ENCODE measurements around the gene RAD21L1. TPM values are rescaled to one million over a fixed set of nuclear protein-coding genes. Genes with fewer than 3 reads are reported as not detected.

RAD21L1 gene
- total RNA-seq, 4 donors from 2014 or later, result 0.39 TPM; not detected in 3

- Histone ChIP-seq H3K4me3 (no peak overlapping the region), H3K27me3 (peaks cover 0 to 28% of the 10 kb centered on the region in 2 donors), H3K36me3 (peaks cover 0 to 21% (median 0%) of the 10 kb centered on the region in 3 donors), H3K4me1 (peaks cover 0 to 20% (median 6%) of the 10 kb centered on the region in 4 donors), H3K27ac (no peak overlapping the region), H3K9me3 (no peaks in the 10 kb centered on the region)
- no peak for DNase-seq (ENCODE audit: low spot score in 2 of 2)
- WGBS, 2 donors, result 37 to 41% methylated on average over 4 of the region's 4 CpGs
- no peak for TF ChIP-seq POLR2A (IDR thresholded peaks at IDR 0.05)
- TF ChIP-seq, protein P1, sequence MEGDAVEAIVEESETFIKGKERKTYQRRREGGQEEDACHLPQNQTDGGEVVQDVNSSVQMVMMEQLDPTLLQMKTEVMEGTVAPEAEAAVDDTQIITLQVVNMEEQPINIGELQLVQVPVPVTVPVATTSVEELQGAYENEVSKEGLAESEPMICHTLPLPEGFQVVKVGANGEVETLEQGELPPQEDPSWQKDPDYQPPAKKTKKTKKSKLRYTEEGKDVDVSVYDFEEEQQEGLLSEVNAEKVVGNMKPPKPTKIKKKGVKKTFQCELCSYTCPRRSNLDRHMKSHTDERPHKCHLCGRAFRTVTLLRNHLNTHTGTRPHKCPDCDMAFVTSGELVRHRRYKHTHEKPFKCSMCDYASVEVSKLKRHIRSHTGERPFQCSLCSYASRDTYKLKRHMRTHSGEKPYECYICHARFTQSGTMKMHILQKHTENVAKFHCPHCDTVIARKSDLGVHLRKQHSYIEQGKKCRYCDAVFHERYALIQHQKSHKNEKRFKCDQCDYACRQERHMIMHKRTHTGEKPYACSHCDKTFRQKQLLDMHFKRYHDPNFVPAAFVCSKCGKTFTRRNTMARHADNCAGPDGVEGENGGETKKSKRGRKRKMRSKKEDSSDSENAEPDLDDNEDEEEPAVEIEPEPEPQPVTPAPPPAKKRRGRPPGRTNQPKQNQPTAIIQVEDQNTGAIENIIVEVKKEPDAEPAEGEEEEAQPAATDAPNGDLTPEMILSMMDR (IDR thresholded peaks at IDR 0.05), result no peak
- TF ChIP-seq EP300 (IDR thresholded peaks at IDR 0.05), result no peak
Observed at GRCh38 chr20:1182106-1182505, 43.7 kb upstream of the RAD21L1 start.

DNA sequence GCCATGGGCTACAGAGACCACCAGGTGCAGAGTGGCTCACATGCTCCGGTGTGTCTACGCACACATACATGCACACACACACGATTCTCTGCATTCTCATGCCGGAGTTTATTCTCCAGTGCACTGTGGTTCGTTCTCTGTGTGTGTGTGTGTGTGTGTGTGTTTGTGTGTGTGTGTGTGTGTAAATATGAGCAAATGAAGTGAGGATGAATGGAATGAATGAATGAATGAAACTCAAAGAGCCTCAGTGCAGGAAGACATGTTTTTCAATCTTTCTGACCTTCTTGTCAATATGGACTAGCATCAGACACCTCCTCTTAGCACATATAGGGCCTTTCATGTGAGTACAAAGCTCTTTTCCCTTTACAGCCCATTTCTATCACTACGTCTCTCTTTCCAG lies 42.7 kb upstream of the RAD21L1 start:
- no peak for TF ChIP-seq POLR2A (IDR thresholded peaks at IDR 0.05)
- no peak for TF ChIP-seq EP300 (IDR thresholded peaks at IDR 0.05)
- TF ChIP-seq, protein P1 (IDR thresholded peaks at IDR 0.05), result no peak
- WGBS, 2 donors, result 61 to 63% methylated on average over 6 of the region's 6 CpGs
- Histone ChIP-seq H3K36me3 (peaks cover 0 to 13% (median 0%) of the 10 kb centered on the region in 3 donors), H3K27ac (no peak overlapping the region), H3K27me3 (peaks cover 0 to 33% of the 10 kb centered on the region in 2 donors), H3K4me1 (peaks cover 0 to 20% (median 6%) of the 10 kb centered on the region in 4 donors), H3K4me3 (no peak overlapping the region), H3K9me3 (no peaks in the 10 kb centered on the region)
- DNase-seq (ENCODE audit: low spot score in 2 of 2), result no peak

DNA sequence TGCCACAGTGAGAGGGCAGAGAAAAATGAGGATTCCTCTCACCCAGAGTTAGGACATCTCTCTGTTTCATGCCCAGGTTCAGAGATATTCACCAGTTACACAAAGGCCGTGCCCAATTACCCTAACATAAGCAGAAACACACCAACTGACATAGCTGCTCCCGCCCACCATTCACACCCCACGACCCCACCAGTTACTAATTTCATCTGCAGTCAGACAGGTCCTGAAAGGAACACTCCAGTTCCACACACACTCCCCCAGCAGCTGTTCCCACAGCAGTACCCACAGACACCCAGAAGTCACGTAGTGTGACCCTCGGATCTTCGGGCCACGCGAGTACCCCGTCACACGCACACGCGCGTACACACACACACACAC lies 41.6 kb upstream of the RAD21L1 start:
- DNase-seq (ENCODE audit: low spot score in 2 of 2), result no peak
- Histone ChIP-seq H3K9me3 (no peaks in the 10 kb centered on the region), H3K4me1 (peaks cover 0 to 20% (median 6%) of the 10 kb centered on the region in 4 donors), H3K27me3 (peaks cover 0 to 33% of the 10 kb centered on the region in 2 donors), H3K36me3 (peaks cover 0 to 13% (median 0%) of the 10 kb centered on the region in 3 donors), H3K27ac (no peak overlapping the region), H3K4me3 (peak overlapping the region in 2 of 4 donors; percentile 36 to 59)
- 30 to 37% methylated on average over 9 to 10 of the region's 13 CpGs for WGBS, 2 donors
- TF ChIP-seq, protein P1 (IDR thresholded peaks at IDR 0.05), result no peak
- no peak for TF ChIP-seq POLR2A (IDR thresholded peaks at IDR 0.05)
- TF ChIP-seq EP300 (IDR thresholded peaks at IDR 0.05), result no peak

DNA sequence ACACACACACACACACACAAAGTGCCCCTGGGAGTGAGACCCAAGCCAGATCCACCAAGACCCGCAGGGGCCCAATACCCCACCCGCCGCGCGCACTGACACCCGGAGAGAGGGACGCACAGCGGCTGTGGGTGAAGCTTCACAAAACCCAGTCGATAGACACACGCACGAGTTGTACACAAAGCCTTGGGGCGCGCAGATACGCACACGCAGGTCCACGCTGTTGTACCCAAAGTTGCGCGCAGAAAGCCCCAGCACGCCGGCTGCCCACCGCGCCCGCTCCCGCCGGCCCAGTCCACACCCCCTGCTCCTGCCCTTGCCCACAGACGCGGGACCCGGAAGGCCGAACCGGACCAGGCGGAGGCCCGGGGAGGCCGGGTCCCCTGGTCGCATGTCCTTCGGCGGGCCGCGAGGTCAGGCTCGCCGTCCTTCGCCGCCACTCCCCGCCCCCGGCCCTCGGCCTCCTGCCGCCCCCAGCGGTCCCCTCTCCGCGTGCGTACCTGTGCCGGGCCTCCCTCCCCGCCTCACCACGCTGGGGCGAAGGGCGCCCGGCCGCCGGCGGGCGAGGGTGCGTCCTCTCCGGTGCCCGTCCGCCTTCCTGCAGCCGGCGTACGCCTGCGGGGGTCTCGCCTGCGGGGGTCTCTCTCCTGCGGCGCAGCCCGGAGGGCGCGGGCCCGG lies 41.1 kb upstream of the RAD21L1 start, which contains the start of gene TMEM74B:
TMEM74B (minus strand) TSS at position 344 of the 678 bp plus-strand sequence. CDS start 1,180 bp downstream, outside the sequence.
- Histone ChIP-seq H3K9me3 (no peaks in the 10 kb centered on the region), H3K36me3 (peaks cover 0 to 13% (median 0%) of the 10 kb centered on the region in 3 donors), H3K4me1 (peaks cover 0 to 20% (median 6%) of the 10 kb centered on the region in 4 donors), H3K27ac (peak within 1 kb of the TSS in 2 of 4 donors; percentile 34 to 69), H3K27me3 (peaks cover 0 to 33% of the 10 kb centered on the region in 2 donors), H3K4me3 (peak within 1 kb of the TSS; percentile 26 to 59 (median 32))
- 3% methylated on average over 27 to 36 of the region's 76 CpGs for WGBS, 2 donors
- TF ChIP-seq EP300 (IDR thresholded peaks at IDR 0.05), result no peak
- TF ChIP-seq POLR2A (IDR thresholded peaks at IDR 0.05), result no peak
- TF ChIP-seq, protein P1 (IDR thresholded peaks at IDR 0.05), result no peak
- DNase-seq (ENCODE audit: low spot score in 2 of 2), result no peak

- Histone ChIP-seq H3K4me3 (peak overlapping the region; percentile 26 to 59 (median 32)), H3K27me3 (peaks cover 0 to 33% of the 10 kb centered on the region in 2 donors), H3K4me1 (peaks cover 0 to 20% (median 6%) of the 10 kb centered on the region in 4 donors), H3K27ac (peak overlapping the region in 2 of 4 donors; percentile 34 to 69), H3K36me3 (peaks cover 0 to 12% (median 0%) of the 10 kb centered on the region in 3 donors), H3K9me3 (no peaks in the 10 kb centered on the region)
- no peak for DNase-seq (ENCODE audit: low spot score in 2 of 2)
- WGBS, 2 donors, result 0% methylated on average over 3 to 5 of the region's 54 CpGs
- TF ChIP-seq, protein P1 (IDR thresholded peaks at IDR 0.05), result no peak
Observed at GRCh38 chr20:1185316-1185741, 40.5 kb upstream of the RAD21L1 start.
